Neural progenitor cell (in vitro differentiated cells): ENCODE data around the gene RAB34.

Source experiments
- CTCF ChIP-seq: fragments of 200-600 bp; sonication (generic); IDR thresholded peaks from 2 replicates; pipeline ENCODE4 v1.5.1; 2017; ENCODE audit warnings: antibody characterized with exemption, mild to moderate bottlenecking
- EZH2 ChIP-seq: fragments of 200-600 bp; sonication (generic); IDR thresholded peaks from 2 replicates; pipeline ENCODE4 v1.6.1; 2017; ENCODE audit warnings: antibody characterized with exemption, mild to moderate bottlenecking, moderate library complexity

- TF ChIP-seq CTCF, result no peak
- TF ChIP-seq EZH2, result no peak
These were observed 32.0 kb upstream of the RAB34 start for GRCh38 chr17:28749516-28750177.
